HG03064 (cell line): Measurements from ENCODE around the gene CIAO1.
"Not testable (repeated sequence)": the region's sequence is repeated elsewhere in the genome, so short reads cannot be mapped to it uniquely, and the experiment has no call there.

Experiments used
- ATAC-seq: cut with Tn5 transposase; IDR thresholded peaks from one replicate; pipeline ENCODE4 v1.9.1; 2021; ENCODE audit warnings: low read depth; ENCODE audit not compliant: unreplicated experiment

Gene CIAO1

GRCh38 chr2:96265840-96266679, at the start of gene CIAO1, which contains the start of gene TMEM127:
CIAO1 (plus strand) TSS chr2:96266225; CDS start chr2:96266351, 126 bp downstream.
TMEM127 (minus strand) TSS chr2:96265997; CDS start chr2:96265381, 616 bp downstream.
- peak; percentile 90 for ATAC-seq

- no peak for ATAC-seq
Observed at GRCh38 chr2:96218508-96219131, 47.4 kb upstream of the CIAO1 start.

GRCh38 chr2:96219959-96220358, 46.1 kb upstream of the CIAO1 start:
- ATAC-seq: not testable (repeated sequence)

GRCh38 chr2:96221106-96221505, 44.9 kb upstream of the CIAO1 start:
- not testable (repeated sequence) for ATAC-seq

GRCh38 chr2:96225016-96225533, 41.0 kb upstream of the CIAO1 start:
- peak; percentile 63 for ATAC-seq

DNA sequence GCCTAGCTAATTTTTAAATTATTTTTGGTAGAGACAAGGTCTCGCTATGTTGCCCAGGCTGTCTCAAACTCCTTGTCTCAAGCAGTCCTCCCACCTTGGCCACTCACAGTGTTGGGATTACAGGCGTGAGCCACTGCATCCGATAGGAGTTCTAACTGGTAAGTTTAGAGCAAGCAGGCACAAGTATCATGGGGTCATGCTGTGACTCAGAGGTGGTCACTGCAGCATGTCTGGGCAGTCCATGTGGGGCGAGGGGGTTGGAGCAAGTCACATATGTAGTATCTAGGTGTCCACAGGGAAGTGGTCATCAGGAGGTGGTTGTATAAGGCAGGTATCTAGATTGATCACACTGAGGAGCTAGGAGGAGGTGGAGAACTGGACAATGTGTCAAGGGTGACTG, 34.7 kb upstream of the CIAO1 start:
- no peak for ATAC-seq

DNA sequence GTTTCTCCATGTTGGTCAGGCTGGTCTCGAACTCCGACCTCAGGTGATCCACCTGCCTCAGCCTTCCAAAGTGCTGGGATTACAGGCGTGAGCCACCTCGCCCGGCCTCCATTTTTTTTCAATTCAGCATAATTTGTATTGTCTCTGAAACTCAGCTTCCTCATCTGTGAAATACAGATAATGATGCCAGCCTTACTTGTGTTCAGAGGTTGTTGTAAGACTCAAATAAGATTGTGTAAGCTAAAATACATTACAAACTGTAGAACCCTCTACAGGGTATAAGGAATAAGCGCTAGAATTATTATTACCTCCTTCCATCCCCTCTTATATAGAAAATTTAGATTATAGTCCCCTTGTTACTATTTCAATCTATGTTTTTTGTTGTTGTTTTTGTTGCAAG, 32.6 kb upstream of the CIAO1 start:
- ATAC-seq: no peak

DNA sequence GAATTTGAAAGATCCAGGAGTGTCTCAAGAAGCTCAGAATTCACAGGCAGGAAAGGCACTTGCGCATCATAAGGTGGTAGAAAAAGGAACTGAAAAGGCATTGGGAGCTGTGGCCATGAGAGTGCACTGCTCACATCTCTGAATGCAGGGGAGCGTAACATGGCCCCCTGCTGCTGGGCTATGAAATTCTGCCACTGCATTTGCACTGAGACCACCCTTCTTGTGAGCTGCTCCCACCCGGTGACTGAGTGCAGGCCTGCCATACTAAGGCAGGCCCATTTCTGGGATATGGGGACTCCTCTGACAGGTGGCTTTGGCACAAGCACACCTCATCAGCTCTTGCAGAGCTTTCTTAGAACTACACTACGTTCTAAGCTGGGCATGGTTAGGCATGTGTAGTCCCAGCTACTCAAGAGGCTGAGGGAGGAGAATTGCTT, 32.1 kb upstream of the CIAO1 start:
- peak; percentile 80 for ATAC-seq

DNA sequence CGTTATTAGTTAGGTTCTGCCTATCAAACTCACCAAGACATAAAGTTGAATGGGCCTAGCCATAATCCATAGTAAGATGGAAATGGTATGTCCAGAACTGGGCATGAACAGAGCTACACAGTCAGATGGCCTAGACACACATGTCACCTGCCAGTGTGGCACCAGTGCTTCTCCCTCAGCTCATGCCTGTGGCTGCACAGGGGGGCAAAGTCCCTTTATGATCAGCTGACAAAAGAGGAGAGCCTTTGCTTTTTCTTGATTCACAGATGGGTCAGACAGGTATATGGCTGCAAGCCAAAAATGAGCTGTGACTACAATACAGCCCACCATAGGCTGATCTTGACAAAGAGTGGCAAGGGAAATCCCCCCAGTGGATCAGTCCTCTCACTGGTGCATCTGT, 29.1 kb upstream of the CIAO1 start:
- no peak for ATAC-seq

DNA sequence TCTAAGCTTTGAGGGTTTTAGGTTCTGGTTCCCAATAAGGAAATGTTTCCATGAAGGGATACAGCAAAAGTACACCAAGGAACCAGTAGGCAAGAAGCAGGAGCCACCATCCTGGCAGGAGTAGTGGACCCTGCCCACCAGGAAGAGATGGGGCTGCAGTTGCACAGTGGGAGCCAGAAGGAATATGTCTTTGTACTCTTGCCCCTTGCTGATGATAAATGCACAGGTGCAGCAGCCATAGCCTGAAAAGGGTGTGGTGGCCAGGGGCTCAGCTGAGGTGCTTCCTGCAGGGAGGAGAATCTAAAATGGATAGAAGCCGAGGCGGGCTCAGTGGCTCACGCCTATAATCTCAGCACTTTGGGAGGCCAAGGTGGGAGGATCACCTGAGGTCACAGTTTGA, 27.8 kb upstream of the CIAO1 start:
- ATAC-seq: no peak

DNA sequence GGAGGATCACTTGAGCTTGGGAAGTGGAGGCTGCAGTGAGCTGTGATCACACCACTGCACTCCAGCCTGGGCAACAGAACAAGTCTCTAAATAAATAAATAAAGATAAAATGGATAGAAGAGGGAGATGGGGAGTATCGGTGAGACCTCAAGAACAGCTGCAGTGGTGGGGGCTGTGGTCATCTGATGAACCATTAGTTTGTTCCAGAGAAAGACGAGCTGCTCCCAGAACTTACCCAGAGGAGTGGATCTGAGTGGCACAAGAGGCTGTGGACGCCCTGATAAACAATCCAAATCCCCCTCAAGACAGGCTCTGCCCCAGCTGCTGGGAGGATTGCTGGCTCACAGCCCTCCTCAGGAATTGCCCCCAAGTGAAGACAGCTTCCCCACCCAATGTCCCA, 26.9 kb upstream of the CIAO1 start:
- no peak for ATAC-seq

DNA sequence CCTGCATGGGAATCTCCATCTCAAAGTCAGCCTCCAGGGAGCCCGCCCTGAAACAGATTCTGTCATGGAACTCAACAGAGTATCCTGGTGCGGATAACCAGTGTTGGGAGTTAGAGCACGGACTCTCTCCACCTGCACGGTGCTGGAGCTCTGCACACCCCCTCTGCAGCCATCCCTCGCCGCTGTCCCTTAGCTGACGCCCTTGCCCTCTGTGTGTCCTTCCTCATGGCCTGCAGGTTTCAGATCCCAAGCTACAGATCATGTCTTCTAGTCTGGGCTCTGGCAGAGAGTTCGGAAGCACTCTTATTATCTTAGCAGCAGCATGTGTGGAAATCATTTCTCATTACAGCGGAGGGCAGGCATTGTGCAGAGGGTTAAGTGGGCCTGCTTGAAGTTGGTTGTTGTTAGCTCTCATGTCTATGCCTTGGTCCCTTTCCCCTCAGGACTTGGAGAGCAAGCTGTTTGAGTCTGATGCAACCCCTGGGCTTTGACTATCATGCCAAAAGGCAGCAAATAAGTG, 26.2 kb upstream of the CIAO1 start:
- ATAC-seq: no peak

- no peak for ATAC-seq
Observed at GRCh38 chr2:96240341-96241038, 25.5 kb upstream of the CIAO1 start.

- ATAC-seq: no peak
Observed at GRCh38 chr2:96241227-96241626, 24.8 kb upstream of the CIAO1 start.

DNA sequence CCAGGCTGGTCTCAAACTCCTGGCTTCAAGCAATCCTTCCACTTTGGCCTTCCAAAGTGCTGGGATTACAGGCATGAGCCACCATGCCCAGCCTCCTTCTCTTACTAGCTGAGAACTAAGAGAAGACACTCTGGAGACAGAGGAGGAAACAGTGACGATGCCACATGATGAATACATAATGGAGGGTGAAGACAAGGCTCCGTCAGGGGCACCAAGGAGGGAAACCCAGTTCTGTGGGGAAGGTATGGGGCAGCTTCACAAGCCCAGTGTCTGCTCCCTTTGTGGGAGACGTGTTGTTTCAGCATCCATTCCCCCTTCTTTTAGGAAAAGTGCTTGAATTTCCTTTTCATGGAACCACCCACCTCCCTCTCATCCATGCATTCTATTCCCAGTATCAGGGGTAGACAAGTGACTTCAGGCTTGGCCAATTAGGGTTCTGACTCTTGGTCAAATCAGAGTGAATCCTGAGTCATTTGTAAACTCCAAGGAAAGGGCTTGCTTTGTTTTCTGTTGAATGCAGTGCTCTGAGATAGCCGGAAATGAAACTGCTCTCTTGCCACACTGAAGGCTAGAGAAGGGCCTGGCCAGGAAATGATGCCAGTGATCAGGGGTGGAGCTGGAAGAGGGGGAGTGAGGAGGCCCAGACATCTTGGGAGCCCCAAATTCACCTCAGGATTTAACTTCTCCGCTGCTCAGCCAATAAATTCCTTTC, 24.0 kb upstream of the CIAO1 start:
- peak; percentile 89 for ATAC-seq

GRCh38 chr2:96243843-96244242, 22.2 kb upstream of the CIAO1 start:
- no peak for ATAC-seq

DNA sequence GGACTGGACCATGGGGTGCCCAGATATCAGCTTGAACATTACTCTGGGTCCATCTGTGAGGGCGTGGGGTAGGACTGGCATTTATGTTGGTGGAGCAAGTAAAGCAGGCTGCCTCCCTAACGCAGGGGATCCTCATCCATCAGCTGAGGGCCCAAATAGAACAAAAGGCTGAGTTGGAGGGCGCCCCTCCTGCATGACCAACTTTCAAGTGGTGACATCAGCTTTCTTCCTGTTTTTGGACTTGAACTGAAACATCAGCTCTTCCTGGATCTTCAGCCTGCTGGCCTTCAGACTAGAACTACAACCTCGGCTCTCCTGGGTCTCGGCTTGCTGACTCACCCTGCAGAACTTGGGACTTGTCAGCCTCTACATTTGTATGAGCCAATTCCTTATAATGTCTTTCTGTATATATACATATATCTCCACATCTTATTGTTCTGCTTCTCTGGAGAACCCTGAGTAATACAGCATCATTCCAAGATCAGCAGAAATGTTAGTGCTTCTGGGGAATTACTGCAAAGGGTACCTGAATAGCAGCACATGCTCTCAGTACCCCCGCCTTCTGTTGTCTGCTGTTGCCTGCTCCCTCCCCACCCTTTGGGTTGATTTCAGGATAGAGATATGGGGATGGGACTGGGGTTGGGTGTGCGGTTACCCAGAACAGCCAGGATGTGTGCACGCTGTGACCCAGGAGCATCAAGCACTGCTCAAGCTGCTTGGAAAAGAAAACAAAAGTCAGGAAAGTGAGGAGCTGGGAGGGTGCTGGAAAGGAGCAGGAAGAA, 20.2 kb upstream of the CIAO1 start:
- no peak for ATAC-seq

- no peak for ATAC-seq
Observed at GRCh38 chr2:96247009-96247408, 19.0 kb upstream of the CIAO1 start.

- ATAC-seq: no peak
Observed at GRCh38 chr2:96247896-96248295, 18.1 kb upstream of the CIAO1 start.
